ENCODE results near the gene RARRES2. TPM values are rescaled to one million over a fixed set of nuclear protein-coding genes. Genes with fewer than 3 reads are reported as not detected.
A peak's percentile ranks its signal among the peaks of the same experiment; 100 is the strongest.

RARRES2 gene
- total and polyA plus RNA-seq, 2 of the 13 experiments (the other 11 are each of a cell fraction or from before 2014, with no cell fraction given) = 134 to 172 TPM

DNA sequence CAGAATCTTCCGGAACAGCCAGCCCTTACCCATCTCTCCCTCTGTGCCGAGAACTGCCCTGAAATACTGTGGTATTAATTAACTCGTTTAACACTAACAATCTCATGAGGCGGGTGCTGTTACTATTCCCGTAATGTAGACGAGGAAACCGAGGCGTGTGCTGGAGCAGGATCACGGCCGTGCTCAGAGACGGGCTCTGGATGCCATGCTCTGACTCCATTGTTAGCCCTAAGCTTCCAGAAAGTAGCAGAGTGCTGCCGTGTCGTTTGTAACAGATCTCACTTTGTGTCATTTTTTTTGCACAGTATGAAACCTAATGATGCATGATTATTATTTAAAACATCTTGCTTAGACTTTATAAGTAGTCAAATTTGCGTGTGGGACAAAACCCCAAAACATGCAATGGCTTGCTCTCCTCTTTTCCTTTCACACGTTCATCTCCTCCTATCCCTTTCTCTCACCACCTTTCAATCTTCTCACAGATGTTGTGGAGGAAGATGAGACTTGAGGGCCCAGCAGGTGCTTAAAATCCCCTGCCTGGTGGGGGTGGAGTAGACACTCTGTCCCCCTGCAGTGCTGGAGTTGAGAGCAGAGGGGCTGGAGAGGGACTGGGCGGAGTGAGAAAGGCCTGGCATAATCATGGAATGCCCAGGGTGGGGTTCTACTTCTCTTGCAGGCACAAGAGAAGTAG is 17.6 kb downstream of the RARRES2 start (continued):
- no peak for TF ChIP-seq ZFP37 (CRISPR knock-in tag; IDR thresholded peaks at IDR 0.05; ENCODE audit: borderline replicate concordance)
- no peak for TF ChIP-seq RBM22 (optimal IDR thresholded peaks at IDR 0.05; ENCODE audit: low read length)
- no peak for TF ChIP-seq ZNF3 (CRISPR knock-in tag; IDR thresholded peaks at IDR 0.05)
- TF ChIP-seq, protein P1, sequence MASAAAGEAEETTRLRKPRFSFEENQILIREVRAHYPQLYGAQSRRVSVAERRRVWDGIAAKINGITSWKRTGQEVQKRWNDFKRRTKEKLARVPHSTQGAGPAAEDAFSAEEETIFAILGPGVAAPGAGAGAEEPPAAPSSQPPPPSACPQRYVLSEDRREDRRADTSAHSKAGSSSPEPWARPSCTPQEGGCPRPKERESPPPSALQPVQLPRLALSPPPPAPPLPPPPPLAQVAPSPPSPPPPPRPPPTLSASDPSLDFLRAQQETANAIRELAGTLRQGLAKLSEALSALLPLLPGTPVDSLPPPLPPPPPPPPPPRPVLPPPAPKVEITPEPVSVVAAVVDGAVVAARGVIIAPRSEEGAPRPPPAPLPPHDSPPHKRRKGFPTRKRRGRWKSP (CRISPR knock-in tag; IDR thresholded peaks at IDR 0.05) = no peak
- TF ChIP-seq ZNF530 (CRISPR knock-in tag; IDR thresholded peaks at IDR 0.05; ENCODE audit: low read depth) = no peak
- TF ChIP-seq ZNF20 (CRISPR knock-in tag; IDR thresholded peaks at IDR 0.05) = no peak
- TF ChIP-seq, protein P2, sequence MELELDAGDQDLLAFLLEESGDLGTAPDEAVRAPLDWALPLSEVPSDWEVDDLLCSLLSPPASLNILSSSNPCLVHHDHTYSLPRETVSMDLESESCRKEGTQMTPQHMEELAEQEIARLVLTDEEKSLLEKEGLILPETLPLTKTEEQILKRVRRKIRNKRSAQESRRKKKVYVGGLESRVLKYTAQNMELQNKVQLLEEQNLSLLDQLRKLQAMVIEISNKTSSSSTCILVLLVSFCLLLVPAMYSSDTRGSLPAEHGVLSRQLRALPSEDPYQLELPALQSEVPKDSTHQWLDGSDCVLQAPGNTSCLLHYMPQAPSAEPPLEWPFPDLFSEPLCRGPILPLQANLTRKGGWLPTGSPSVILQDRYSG (CRISPR knock-in tag; IDR thresholded peaks at IDR 0.05) = 0 out of 2 replicates have a peak, but pooled peaks have one; percentile 9
- TF ChIP-seq, protein P3, sequence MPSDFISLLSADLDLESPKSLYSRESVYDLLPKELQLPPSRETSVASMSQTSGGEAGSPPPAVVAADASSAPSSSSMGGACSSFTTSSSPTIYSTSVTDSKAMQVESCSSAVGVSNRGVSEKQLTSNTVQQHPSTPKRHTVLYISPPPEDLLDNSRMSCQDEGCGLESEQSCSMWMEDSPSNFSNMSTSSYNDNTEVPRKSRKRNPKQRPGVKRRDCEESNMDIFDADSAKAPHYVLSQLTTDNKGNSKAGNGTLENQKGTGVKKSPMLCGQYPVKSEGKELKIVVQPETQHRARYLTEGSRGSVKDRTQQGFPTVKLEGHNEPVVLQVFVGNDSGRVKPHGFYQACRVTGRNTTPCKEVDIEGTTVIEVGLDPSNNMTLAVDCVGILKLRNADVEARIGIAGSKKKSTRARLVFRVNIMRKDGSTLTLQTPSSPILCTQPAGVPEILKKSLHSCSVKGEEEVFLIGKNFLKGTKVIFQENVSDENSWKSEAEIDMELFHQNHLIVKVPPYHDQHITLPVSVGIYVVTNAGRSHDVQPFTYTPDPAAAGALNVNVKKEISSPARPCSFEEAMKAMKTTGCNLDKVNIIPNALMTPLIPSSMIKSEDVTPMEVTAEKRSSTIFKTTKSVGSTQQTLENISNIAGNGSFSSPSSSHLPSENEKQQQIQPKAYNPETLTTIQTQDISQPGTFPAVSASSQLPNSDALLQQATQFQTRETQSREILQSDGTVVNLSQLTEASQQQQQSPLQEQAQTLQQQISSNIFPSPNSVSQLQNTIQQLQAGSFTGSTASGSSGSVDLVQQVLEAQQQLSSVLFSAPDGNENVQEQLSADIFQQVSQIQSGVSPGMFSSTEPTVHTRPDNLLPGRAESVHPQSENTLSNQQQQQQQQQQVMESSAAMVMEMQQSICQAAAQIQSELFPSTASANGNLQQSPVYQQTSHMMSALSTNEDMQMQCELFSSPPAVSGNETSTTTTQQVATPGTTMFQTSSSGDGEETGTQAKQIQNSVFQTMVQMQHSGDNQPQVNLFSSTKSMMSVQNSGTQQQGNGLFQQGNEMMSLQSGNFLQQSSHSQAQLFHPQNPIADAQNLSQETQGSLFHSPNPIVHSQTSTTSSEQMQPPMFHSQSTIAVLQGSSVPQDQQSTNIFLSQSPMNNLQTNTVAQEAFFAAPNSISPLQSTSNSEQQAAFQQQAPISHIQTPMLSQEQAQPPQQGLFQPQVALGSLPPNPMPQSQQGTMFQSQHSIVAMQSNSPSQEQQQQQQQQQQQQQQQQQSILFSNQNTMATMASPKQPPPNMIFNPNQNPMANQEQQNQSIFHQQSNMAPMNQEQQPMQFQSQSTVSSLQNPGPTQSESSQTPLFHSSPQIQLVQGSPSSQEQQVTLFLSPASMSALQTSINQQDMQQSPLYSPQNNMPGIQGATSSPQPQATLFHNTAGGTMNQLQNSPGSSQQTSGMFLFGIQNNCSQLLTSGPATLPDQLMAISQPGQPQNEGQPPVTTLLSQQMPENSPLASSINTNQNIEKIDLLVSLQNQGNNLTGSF (CRISPR knock-in tag; IDR thresholded peaks at IDR 0.05) = no peak; the same call in 1 of the 2 replicates
- no peak for TF ChIP-seq ZNF816 (CRISPR knock-in tag; IDR thresholded peaks at IDR 0.05; ENCODE audit: borderline replicate concordance)
- no peak for TF ChIP-seq MTF1 (CRISPR knock-in tag; IDR thresholded peaks at IDR 0.05)
- TF ChIP-seq ZNF773 (CRISPR knock-in tag; IDR thresholded peaks at IDR 0.05; ENCODE audit: borderline replicate concordance) = no peak
- TF ChIP-seq CENPT (CRISPR knock-in tag; IDR thresholded peaks at IDR 0.05; ENCODE audit: low read depth) = no peak
- TF ChIP-seq HNRNPK (IDR thresholded peaks at IDR 0.05; ENCODE audit: low read depth, low read length, poor library complexity, severe bottlenecking) = no peak
- TF ChIP-seq REL (CRISPR knock-in tag; conservative IDR thresholded peaks at IDR 0.05) = no peak
- no peak for TF ChIP-seq NR1H2 (CRISPR knock-in tag; IDR thresholded peaks at IDR 0.05; ENCODE audit: borderline replicate concordance, low read depth)
- no peak for TF ChIP-seq NR2C2 (CRISPR knock-in tag; IDR thresholded peaks at IDR 0.05; ENCODE audit: borderline replicate concordance)

All from HepG2 (cell line).